GM18873 (cell line): ENCODE measurements around the gene LAMB4.
A peak's percentile ranks its signal among the peaks of the same experiment; 100 is the strongest.

ENCODE experiments used
- ATAC-seq: cut with Tn5 transposase; IDR thresholded peaks from one replicate; pipeline ENCODE4 v1.9.1; 2021; ENCODE audit warnings: mild to moderate bottlenecking, moderate library complexity, moderate number of reproducible peaks; ENCODE audit not compliant: unreplicated experiment, low FRiP score

LAMB4 gene

GRCh38 chr7:108026116-108026515, 104.0 kb downstream of the LAMB4 start:
- no peak for ATAC-seq

DNA sequence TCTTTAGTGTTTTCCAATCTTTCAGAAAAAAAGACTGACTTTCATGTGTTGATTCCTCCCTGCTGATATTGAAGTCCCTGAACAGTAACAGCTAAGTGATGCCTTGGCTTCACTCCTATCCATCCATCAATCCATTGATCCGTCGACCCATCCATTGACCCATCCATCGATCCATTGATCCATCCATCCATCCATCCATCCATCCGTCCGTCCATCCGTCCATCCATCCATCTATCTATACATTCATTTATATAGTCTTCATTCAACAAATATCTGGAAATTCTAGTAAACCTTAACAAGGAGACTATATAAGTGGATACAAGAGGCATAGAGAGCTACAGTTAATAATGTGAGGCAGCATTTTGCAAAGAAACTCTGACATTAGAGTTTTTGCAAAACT, 105.6 kb downstream of the LAMB4 start:
- ATAC-seq: no peak

DNA sequence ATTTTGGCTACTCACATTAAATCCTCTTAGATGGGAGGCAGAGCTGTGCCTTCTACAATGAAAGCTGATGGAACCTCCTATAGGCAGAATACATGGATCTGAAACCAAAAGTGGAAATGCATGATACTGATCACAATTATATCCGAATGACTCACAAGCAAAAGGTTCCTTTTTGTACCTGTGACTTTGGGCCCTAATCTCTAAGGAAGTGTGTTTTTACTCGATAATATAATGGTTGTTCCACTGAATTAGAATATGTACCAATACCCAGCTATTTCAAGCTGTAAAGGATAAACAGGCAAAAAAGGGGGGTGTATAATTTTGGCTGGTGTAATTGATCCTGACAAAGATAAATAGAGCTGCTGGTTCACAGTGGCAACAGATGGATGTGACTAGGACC, 109.6 kb downstream of the LAMB4 start:
- no peak for ATAC-seq

DNA sequence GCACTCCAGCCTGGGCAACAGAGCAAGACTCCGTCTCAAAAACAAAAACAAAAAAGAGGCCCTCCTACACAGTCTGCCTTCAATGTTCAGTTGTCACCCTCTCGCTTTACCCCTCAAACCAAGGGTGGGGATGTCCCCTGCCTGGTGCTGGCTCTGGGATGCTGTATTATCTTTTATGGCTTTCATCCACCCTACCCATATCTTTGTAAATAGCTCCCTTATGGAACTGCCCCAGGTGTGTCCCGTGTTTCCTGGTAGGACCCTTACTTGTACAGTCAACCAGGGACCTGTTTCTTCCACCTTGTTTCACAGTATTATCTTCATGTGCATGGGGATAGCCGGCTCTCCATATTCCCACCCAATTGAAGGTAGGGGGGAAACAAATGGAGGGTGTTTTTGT, 111.5 kb downstream of the LAMB4 start:
- ATAC-seq: no peak

- no peak for ATAC-seq
Measured at GRCh38 chr7:108017776-108018151, 112.4 kb downstream of the LAMB4 start.

- ATAC-seq: no peak
Measured at GRCh38 chr7:108016841-108017775, 113.1 kb downstream of the LAMB4 start.

DNA sequence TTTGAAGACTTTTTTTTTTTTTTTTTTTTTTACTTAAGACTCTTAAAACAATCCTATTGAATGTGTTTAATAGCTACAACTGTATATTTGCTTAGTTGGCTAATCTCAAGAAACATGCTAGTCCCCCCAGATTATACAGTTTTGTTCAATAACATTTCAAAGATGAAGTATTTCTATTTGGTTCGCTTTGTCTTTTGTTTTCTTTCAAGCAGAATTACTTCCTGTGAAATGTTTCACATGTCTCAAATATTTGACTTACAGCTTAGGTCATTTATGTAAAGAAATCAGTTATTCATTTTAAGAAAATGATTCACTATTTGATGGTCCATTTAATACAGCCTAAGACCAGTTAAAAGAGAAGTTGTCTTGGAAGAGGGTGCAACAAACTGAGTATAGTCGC, 114.4 kb downstream of the LAMB4 start:
- no peak for ATAC-seq

- ATAC-seq: no peak
Measured at GRCh38 chr7:108014747-108015682, 115.1 kb downstream of the LAMB4 start.

DNA sequence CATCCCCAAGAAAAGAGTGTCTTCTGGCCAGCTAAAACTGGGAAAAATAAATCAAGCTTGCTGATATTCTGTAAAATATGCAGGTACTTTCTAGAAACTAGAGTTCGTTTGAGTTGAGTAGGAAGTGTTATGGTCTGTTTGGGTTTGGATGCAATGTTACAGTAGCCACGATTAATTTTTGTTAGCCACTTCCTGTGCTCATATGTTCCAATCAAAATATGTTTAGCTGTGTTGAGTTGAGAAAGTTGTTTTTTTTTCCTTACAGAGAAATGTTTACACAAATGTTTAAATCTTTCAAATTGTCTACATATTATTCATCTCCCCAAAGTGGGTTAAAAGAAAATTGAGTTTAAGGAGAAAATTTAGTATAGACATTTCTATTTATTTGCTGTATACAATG, 115.9 kb downstream of the LAMB4 start:
- ATAC-seq: no peak

- ATAC-seq: no peak
Measured at GRCh38 chr7:108012499-108013430, 117.4 kb downstream of the LAMB4 start.

DNA sequence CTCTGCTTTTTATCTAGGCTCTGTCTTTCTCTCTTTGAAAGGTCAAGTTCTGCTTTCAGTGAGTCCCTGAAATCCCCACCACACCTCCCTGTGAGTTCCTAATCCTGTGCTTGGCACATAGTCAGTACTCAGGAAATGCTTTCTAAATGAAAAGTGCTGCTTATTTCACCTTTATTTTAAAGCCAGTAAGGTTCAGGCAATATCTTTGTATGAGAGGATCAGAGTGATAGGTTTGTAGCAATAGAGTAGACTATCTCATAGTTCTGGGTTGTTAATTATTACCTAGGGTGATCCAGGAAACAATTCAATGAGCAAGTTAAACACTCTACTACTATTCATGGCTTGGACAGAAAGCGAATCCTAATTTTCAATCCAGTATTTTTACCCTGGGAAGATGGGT, 119.8 kb downstream of the LAMB4 start:
- ATAC-seq: no peak

DNA sequence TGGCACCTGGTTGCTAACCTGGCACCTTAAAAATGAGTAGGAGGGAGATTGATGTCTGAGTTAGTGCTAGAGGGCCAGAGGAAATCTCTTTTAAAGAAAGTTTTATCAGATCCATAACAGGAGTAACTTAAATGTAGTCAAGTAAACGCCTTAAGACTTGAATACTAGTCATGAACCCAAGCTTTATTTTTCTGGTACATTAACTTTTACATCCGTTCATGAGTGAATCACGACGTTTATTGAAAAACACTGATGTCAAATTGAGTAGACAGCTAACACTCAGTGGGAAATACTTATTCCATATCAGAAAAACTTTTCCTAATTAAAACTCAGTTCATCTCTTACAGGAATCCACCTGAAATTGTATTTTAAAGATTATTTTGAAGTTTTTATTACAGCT, 120.3 kb downstream of the LAMB4 start:
- ATAC-seq: no peak

GRCh38 chr7:108008827-108009226, 121.3 kb downstream of the LAMB4 start:
- ATAC-seq: no peak

- ATAC-seq: no peak
Measured at GRCh38 chr7:108008240-108008639, 121.9 kb downstream of the LAMB4 start.

GRCh38 chr7:108007762-108008161, 122.4 kb downstream of the LAMB4 start:
- no peak for ATAC-seq

DNA sequence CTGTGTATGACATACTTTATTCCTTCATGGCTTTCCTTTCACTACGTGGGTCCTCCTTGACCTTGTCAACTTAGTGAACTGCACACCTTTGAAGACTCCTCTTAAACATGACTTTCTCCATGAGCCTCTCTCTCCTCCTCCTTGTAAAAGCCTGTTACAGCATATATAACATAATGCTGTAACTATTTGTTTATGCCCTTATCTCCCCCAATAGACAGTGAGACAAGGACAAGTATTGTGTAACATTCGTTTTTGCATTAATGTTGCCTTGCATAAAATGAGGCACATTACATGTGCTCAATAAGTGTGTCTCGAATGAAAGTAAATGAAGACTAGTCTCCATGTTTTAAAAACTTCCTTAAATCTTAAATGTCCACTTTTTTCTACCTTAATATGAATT, 122.9 kb downstream of the LAMB4 start:
- no peak for ATAC-seq

- peak; percentile 68 for ATAC-seq
Measured at GRCh38 chr7:108004220-108005142, 125.7 kb downstream of the LAMB4 start.

GRCh38 chr7:108003599-108003935, 126.6 kb downstream of the LAMB4 start:
- ATAC-seq: no peak
